ENCODE results near the gene MAT2A.

DNA sequence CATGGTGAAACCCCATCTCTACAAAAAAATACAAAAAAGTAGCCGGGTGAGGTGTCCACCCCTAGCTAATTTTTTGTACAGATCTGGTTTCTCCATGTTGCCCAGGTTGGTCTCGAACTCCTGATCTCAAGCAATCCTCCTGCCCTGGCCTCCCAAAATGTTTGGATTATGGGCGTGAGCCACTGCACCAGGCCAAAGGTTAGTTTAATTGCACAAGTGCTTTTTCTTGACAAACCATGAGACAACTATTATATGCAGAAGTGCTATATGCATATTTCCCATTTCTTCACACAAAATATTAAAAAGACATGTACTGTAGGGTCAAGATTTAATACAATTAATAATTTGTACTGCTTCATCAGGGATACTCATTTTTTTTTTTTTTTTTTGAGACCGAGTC is 27.3 kb downstream of the MAT2A start:
- no peak for TF ChIP-seq POLR2A (IDR thresholded peaks at IDR 0.05)
- TF ChIP-seq, protein P1, sequence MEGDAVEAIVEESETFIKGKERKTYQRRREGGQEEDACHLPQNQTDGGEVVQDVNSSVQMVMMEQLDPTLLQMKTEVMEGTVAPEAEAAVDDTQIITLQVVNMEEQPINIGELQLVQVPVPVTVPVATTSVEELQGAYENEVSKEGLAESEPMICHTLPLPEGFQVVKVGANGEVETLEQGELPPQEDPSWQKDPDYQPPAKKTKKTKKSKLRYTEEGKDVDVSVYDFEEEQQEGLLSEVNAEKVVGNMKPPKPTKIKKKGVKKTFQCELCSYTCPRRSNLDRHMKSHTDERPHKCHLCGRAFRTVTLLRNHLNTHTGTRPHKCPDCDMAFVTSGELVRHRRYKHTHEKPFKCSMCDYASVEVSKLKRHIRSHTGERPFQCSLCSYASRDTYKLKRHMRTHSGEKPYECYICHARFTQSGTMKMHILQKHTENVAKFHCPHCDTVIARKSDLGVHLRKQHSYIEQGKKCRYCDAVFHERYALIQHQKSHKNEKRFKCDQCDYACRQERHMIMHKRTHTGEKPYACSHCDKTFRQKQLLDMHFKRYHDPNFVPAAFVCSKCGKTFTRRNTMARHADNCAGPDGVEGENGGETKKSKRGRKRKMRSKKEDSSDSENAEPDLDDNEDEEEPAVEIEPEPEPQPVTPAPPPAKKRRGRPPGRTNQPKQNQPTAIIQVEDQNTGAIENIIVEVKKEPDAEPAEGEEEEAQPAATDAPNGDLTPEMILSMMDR (IDR thresholded peaks at IDR 0.05): no peak
